ENCODE data around the gene LRRC37B.

The LRRC37B gene

DNA sequence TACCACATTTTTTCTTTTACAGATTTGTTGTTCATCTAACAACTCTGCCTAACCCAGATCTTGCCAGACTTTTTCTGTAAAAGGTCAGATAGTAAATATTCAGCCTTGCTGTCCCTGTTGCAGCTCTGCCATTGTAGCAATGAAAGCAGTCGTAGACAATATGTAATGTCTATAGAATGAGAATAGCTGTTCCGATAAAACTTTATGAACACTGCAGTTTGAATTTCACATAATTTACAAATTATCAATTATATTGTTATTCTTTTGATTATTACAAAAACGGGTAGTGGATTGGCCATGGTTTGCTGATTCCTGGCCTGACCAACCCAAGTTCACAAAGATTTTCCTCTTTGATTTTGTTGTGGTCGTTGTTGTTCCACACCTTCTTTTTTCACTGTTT, 2.9 kb downstream of the LRRC37B start:
- DNase-seq: no peak
- Histone ChIP-seq H4K20me1 (ENCODE audit: insufficient read depth, low read length) (no peaks in the 10 kb centered on the region), H3K4me3 (ENCODE audit: low read length) (no peak overlapping the region), H3K4me1 (ENCODE audit: low read length) (peaks cover 4% of the 10 kb centered on the region; the same call in 1 of the 2 replicates), H3K27me3 (replicated peaks; ENCODE audit: insufficient read depth, low read length) (no peaks in the 10 kb centered on the region), H3F3A (ENCODE audit: insufficient read depth, low read length) (peaks cover 4% of the 10 kb centered on the region; the same call in 1 of the 2 replicates), H3K4me2 (ENCODE audit: low read depth, low read length) (no peak overlapping the region), H3K9me3 (replicated peaks; ENCODE audit: insufficient read depth, low read length) (no peaks in the 10 kb centered on the region), H2AFZ (ENCODE audit: low read length) (no peak overlapping the region), H3K36me3 (replicated peaks; ENCODE audit: insufficient read depth, low read length) (no peaks in the 10 kb centered on the region), H3K9ac (ENCODE audit: low read length) (no peak overlapping the region), H3K79me2 (ENCODE audit: low read length) (peaks cover 32% of the 10 kb centered on the region), H3K9me2 (replicated peaks; ENCODE audit: insufficient read depth, low read length) (no peaks in the 10 kb centered on the region), H3K27ac (ENCODE audit: low read length) (no peak overlapping the region)
- no peak for TF ChIP-seq EZH2 (optimal IDR thresholded peaks at IDR 0.05; ENCODE audit: low read depth, low read length)
- TF ChIP-seq CTCF (IDR thresholded peaks at IDR 0.05; ENCODE audit: low read length): no peak
- TF ChIP-seq EZH2phosphoT487 (IDR thresholded peaks at IDR 0.05; ENCODE audit: low read length): no peak

GRCh38 chr17:32015245-32016013, 8.2 kb downstream of the LRRC37B start:
- Histone ChIP-seq H3K27ac (ENCODE audit: low read length) (no peak overlapping the region), H3K9ac (ENCODE audit: low read length) (no peak overlapping the region), H3K9me3 (replicated peaks; ENCODE audit: insufficient read depth, low read length) (no peaks in the 10 kb centered on the region), H3F3A (ENCODE audit: insufficient read depth, low read length) (no peaks in the 10 kb centered on the region), H3K79me2 (ENCODE audit: low read length) (peaks cover 10% of the 10 kb centered on the region), H3K36me3 (replicated peaks; ENCODE audit: insufficient read depth, low read length) (no peaks in the 10 kb centered on the region), H3K9me2 (replicated peaks; ENCODE audit: insufficient read depth, low read length) (no peaks in the 10 kb centered on the region), H3K4me1 (ENCODE audit: low read length) (no peaks in the 10 kb centered on the region), H2AFZ (ENCODE audit: low read length) (no peak overlapping the region), H3K4me2 (ENCODE audit: low read depth, low read length) (no peak overlapping the region), H3K27me3 (replicated peaks; ENCODE audit: insufficient read depth, low read length) (no peaks in the 10 kb centered on the region), H4K20me1 (ENCODE audit: insufficient read depth, low read length) (no peaks in the 10 kb centered on the region), H3K4me3 (ENCODE audit: low read length) (no peak overlapping the region)
- no peak for DNase-seq
- TF ChIP-seq EZH2 (optimal IDR thresholded peaks at IDR 0.05; ENCODE audit: low read depth, low read length) (no peak), CTCF (IDR thresholded peaks at IDR 0.05; ENCODE audit: low read length) (no peak), EZH2phosphoT487 (IDR thresholded peaks at IDR 0.05; ENCODE audit: low read length) (no peak)

- Histone ChIP-seq H3K36me3 (replicated peaks; ENCODE audit: insufficient read depth, low read length) (no peaks in the 10 kb centered on the region), H3K9me2 (replicated peaks; ENCODE audit: insufficient read depth, low read length) (no peaks in the 10 kb centered on the region), H3K27me3 (replicated peaks; ENCODE audit: insufficient read depth, low read length) (no peaks in the 10 kb centered on the region), H2AFZ (ENCODE audit: low read length) (no peak overlapping the region), H3K27ac (ENCODE audit: low read length) (no peak overlapping the region), H3K9me3 (replicated peaks; ENCODE audit: insufficient read depth, low read length) (no peaks in the 10 kb centered on the region), H4K20me1 (ENCODE audit: insufficient read depth, low read length) (no peaks in the 10 kb centered on the region), H3F3A (ENCODE audit: insufficient read depth, low read length) (no peaks in the 10 kb centered on the region), H3K79me2 (ENCODE audit: low read length) (peaks cover 9% of the 10 kb centered on the region), H3K4me2 (ENCODE audit: low read depth, low read length) (no peak overlapping the region), H3K9ac (ENCODE audit: low read length) (no peak overlapping the region), H3K4me3 (ENCODE audit: low read length) (no peak overlapping the region), H3K4me1 (ENCODE audit: low read length) (no peaks in the 10 kb centered on the region)
- TF ChIP-seq EZH2 (optimal IDR thresholded peaks at IDR 0.05; ENCODE audit: low read depth, low read length): no peak
- no peak for TF ChIP-seq CTCF (IDR thresholded peaks at IDR 0.05; ENCODE audit: low read length)
- TF ChIP-seq EZH2phosphoT487 (IDR thresholded peaks at IDR 0.05; ENCODE audit: low read length): no peak
- DNase-seq: no peak
Observed at GRCh38 chr17:32016231-32016630, 9.0 kb downstream of the LRRC37B start.
